ENCODE measurements around the gene BMI1. TPM values are rescaled to one million over a fixed set of nuclear protein-coding genes. Genes with fewer than 3 reads are reported as not detected.

The BMI1 gene
- total and polyA plus RNA-seq, 2 donors (not counting 1 experiment from before 2014, with no cell fraction given), result 18.0 to 83.8 TPM

DNA sequence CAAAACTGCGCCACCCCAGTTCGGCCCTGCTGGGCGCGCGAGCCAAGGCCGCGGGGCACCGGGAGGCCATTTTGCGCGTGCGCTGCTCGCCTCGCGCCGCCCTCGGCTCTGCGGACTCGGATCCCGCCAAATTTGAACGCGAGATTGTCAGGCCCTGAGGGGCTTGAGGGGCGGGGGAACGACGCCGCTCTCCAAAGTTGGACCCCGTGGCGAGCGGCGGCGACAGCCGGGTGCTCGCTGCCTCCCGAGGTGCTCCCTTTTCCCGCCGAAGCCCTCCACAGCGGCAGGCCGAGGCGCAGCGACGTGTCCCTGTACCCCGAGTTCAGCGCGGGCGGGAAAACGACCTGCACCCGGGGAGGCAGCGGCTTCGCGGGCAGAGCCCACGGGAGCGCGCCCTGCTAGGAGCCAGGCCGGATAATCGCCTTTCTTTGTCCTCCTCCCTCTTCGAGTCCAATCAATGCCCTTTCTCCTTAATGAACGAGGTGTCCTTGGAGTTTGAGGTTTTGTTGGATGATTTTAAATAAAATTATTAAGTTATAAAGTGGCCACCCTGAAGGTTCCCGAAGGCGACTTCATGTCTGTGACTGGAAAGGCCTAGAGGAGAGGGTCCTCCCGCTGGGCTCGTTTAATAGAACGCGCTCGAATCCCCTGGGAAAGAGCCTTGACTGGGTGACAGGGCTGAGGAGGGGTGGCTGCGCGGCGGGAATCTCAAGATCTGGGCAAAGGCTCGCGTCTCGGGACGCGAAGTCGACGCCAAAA lies 13.7 kb downstream of the BMI1 start:
- peak overlapping the region in 1 of 2 donors; percentile 58 for H3K27ac ChIP-seq (ENCODE audit: low read length in 2 of 2)
- H3K79me2 ChIP-seq (ENCODE audit: control insufficient read depth, insufficient read depth, low read length), result no peaks in the 10 kb centered on the region
- peaks cover 8 to 48% (median 39%) of the 10 kb centered on the region in 4 experiments for H3K27me3 ChIP-seq (replicated peaks in 1 of 4; ENCODE audit: control extremely low read depth in 1 of 4, control insufficient read depth in 3 of 4, insufficient read depth in 4 of 4, low read length in 3 of 4)
- H4K20me1 ChIP-seq (ENCODE audit: control insufficient read depth, insufficient read depth, low read length, poor library complexity, severe bottlenecking), result no peaks in the 10 kb centered on the region
- H3K4me2 ChIP-seq (replicated peaks; ENCODE audit: low read depth, low read length, poor library complexity, severe bottlenecking), result peak overlapping the region; percentile 92
- H3K4me1 ChIP-seq (ENCODE audit: control insufficient read depth in 2 of 2, insufficient read depth in 2 of 2, low read length in 2 of 2), result peaks cover 44 to 58% of the 10 kb centered on the region in 2 donors
- Mint-ChIP-seq H3K4me3 (peak overlapping the region; percentile 94), H3K4me1 (peaks cover 35% of the 10 kb centered on the region), H3K9me3 (ENCODE audit: insufficient read depth) (no peaks in the 10 kb centered on the region), H3K27ac (peak overlapping the region; percentile 96), H3K27me3 (peaks cover 23% of the 10 kb centered on the region)
- H3K4me3 ChIP-seq (ENCODE audit: control extremely low read depth in 1 of 5, extremely low read depth in 1 of 5, insufficient read depth in 1 of 5, low read depth in 2 of 5, low read length in 4 of 5), result peak overlapping the region; percentile 41 to 69 (median 65)
- CTCF ChIA-PET, result interaction anchor here (1.0 kb wide), 1 partner anchor 18 kb away, joined by 4 read pairs; the partner anchor contains the start of gene COMMD3
- no peak for ATAC-seq (ENCODE audit: low read depth)
- peak overlapping the region; percentile 81 for H2AFZ ChIP-seq (ENCODE audit: insufficient read depth, low read depth, low read length, poor library complexity, severe bottlenecking)
- peak overlapping the region; percentile 66 for H3K9ac ChIP-seq (ENCODE audit: low read length)
- intact Hi-C loops (cut with micrococcal nuclease), result loop anchor here (1.0 to 2.0 kb wide), 2 partner anchors 102 to 105 kb away; no protein-coding TSS in a partner anchor
- peaks cover 2 to 3% of the 10 kb centered on the region in 2 experiments for H3K36me3 ChIP-seq (replicated peaks in 1 of 2; ENCODE audit: control extremely low read depth in 1 of 2, control insufficient read depth in 1 of 2, extremely low read depth in 1 of 2, insufficient read depth in 2 of 2, low read length in 1 of 2)
- TF ChIP-seq EZH2 (IDR thresholded peaks at IDR 0.05; ENCODE audit: borderline replicate concordance, insufficient read depth, low read depth, low read length, poor library complexity, severe bottlenecking), result no peak
- TF ChIP-seq, protein P1, sequence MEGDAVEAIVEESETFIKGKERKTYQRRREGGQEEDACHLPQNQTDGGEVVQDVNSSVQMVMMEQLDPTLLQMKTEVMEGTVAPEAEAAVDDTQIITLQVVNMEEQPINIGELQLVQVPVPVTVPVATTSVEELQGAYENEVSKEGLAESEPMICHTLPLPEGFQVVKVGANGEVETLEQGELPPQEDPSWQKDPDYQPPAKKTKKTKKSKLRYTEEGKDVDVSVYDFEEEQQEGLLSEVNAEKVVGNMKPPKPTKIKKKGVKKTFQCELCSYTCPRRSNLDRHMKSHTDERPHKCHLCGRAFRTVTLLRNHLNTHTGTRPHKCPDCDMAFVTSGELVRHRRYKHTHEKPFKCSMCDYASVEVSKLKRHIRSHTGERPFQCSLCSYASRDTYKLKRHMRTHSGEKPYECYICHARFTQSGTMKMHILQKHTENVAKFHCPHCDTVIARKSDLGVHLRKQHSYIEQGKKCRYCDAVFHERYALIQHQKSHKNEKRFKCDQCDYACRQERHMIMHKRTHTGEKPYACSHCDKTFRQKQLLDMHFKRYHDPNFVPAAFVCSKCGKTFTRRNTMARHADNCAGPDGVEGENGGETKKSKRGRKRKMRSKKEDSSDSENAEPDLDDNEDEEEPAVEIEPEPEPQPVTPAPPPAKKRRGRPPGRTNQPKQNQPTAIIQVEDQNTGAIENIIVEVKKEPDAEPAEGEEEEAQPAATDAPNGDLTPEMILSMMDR (IDR thresholded peaks at IDR 0.05), result no peak
- 37% methylated on average over 63 of the region's 73 CpGs for WGBS (ENCODE audit: insufficient coverage)
- H3K9me3 ChIP-seq (ENCODE audit: control extremely low read depth in 1 of 3, control insufficient read depth in 2 of 3, insufficient read depth in 1 of 3, low read length in 2 of 3), result peaks cover 3 to 33% (median 7%) of the 10 kb centered on the region in 3 donors
- peak; percentile 59 for DNase-seq
- POLR2A ChIA-PET, result interaction anchor here (0.6 to 1.5 kb wide), 4 partner anchors 10 to 100 kb away, joined by 3 to 5 read pairs (median 4); no protein-coding TSS in a partner anchor

All from B cell (primary cell).